GM06990 (cell line): Measurements from ENCODE around the gene EIF4EBP3.

Experiments
- DNase-seq: peaks from one replicate; pipeline ENCODE4 v3.0.0-alpha.2; 2011; ENCODE audit not compliant: insufficient read length; ENCODE audit errors: extremely low read depth
- H3K27me3 ChIP-seq: replicated peaks from 2 replicates; pipeline ENCODE4 v1.6.0; 2011; ENCODE audit warnings: low read length; ENCODE audit not compliant: control insufficient read depth, insufficient read depth
- H3K36me3 ChIP-seq: 2 replicates; pipeline ENCODE4 v1.5.1; 2011; ENCODE audit warnings: low read length; ENCODE audit not compliant: control insufficient read depth, insufficient read depth
- H3K4me3 ChIP-seq: replicated peaks from 2 replicates; pipeline ENCODE4 v1.5.1; 2011; ENCODE audit warnings: low read depth, mild to moderate bottlenecking, control low read depth, low read length
- TF ChIP-seq, protein P1 (sequence below): IDR thresholded peaks from 2 replicates; pipeline ENCODE4 v1.5.1; 2011; ENCODE audit warnings: low read length, control low read depth, mild to moderate bottlenecking, inconsistent platforms; ENCODE audit not compliant: insufficient read depth, poor library complexity, severe bottlenecking

EIF4EBP3 gene

DNA sequence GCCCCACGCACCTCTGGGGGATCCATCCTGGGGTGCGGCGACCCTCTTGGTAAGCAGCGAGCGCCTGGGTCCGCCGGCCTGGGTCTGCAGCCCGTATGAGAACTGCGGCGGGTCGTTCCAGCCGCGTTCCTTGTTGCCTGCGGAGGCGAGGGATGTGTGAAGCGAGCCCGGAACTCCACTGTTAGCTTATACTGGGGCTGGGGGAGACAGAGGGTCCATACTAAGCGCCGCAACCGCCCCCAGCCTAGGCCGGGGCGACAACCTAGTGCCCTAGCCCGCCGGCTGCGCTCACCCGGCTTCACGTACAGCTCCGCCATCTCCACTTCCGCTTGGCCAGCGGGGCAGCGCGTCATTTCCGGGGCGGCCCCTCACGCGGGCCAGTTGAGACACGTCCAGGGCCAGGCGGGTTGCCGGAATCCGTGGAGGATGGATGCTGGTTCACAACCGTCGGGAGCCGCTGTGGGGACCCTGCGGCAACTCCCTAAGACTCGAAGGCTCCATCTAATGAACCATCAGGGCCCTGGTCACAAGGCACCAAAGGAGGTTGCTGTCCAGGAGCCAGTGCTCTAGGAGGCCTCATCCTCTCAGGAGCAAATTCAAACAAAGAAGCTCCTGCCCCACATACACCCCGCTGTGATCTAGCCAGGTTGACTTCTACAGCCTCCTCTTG is 9.8 kb downstream of the EIF4EBP3 start, which contains the start of gene SRA1:
SRA1 (minus strand) TSS at position 338 of the 670 bp plus-strand sequence; CDS start at position 317, 21 bp downstream.
- Histone ChIP-seq H3K36me3 (peaks cover 9% of the 10 kb centered on the region), H3K4me3 (peak within 1 kb of the TSS; percentile 90), H3K27me3 (no peaks in the 10 kb centered on the region)
- TF ChIP-seq, protein P1, sequence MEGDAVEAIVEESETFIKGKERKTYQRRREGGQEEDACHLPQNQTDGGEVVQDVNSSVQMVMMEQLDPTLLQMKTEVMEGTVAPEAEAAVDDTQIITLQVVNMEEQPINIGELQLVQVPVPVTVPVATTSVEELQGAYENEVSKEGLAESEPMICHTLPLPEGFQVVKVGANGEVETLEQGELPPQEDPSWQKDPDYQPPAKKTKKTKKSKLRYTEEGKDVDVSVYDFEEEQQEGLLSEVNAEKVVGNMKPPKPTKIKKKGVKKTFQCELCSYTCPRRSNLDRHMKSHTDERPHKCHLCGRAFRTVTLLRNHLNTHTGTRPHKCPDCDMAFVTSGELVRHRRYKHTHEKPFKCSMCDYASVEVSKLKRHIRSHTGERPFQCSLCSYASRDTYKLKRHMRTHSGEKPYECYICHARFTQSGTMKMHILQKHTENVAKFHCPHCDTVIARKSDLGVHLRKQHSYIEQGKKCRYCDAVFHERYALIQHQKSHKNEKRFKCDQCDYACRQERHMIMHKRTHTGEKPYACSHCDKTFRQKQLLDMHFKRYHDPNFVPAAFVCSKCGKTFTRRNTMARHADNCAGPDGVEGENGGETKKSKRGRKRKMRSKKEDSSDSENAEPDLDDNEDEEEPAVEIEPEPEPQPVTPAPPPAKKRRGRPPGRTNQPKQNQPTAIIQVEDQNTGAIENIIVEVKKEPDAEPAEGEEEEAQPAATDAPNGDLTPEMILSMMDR = no peak
- peak; percentile 92 for DNase-seq

DNA sequence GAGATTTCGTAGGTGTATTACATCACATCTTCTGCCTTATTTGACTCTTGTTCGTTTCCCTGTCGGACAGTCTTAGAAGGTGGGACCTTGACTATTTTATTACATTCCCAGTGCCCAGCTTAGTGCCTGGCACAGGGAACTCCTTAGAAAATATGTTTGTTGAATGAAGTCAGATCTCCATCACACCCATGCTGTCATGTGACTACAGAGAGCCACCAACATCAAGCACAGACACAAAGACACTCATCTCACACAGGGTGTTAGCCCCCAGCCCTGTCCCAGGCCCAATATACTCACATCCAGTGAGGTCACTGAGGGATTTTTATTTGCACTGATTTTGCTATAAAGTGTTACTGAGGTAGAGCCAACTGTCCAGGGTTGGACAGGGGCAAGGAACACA is 10.5 kb downstream of the EIF4EBP3 start:
- DNase-seq = no peak
- H3K27me3 ChIP-seq = no peaks in the 10 kb centered on the region
- peaks cover 9% of the 10 kb centered on the region for H3K36me3 ChIP-seq
- TF ChIP-seq, protein P1 = no peak
- peak overlapping the region; percentile 90 for H3K4me3 ChIP-seq

DNA sequence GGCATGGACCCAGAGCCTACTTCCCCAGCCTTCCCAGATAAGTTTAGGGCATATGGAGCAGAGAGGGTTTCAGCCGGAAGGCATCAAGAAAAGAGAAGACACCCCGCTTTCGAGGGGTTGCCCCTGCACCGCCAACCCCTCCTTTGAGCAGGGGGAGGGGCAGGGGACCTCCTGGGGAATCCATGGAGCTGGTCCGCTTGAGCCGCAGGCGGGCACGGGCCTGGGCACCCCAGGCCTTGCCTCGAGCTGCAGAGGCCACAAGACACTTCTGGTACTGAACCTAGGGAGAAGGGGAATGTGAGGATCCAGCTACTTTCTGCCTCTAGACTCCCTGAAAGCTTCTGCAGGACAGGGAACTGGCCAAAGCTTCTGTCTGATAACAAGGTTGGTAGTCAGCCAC is 11.1 kb downstream of the EIF4EBP3 start:
- no peak for DNase-seq

DNA sequence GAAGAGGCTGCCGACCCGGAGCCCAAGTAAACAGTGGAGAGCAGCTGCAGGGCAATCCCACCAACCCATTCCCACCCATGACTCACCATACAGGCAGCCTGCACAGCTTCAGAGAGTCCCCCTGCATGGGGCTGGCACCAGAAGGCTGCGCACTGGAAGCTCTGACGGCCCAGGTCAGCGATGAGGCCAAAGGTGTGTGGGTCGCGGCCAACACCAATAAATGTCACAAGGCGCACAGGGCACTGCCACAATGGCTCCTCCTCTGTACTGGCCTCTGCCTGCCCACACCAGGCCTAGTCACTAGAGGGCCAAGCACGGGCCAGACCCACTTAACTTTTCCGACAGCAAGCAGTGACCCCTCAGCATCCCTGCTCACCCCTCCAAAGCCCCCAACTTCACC is 12.8 kb downstream of the EIF4EBP3 start:
- DNase-seq = no peak
- Histone ChIP-seq H3K4me3 (no peak overlapping the region), H3K36me3 (peaks cover 7% of the 10 kb centered on the region; the same call in 1 of the 2 replicates), H3K27me3 (no peaks in the 10 kb centered on the region)
- TF ChIP-seq, protein P1 = no peak

More for the DNA sequence above, 11.1 kb downstream of the EIF4EBP3 start:
- TF ChIP-seq, protein P1 = no peak
- no peak overlapping the region for H3K4me3 ChIP-seq
- no peaks in the 10 kb centered on the region for H3K27me3 ChIP-seq
- H3K36me3 ChIP-seq = peaks cover 9% of the 10 kb centered on the region

DNA sequence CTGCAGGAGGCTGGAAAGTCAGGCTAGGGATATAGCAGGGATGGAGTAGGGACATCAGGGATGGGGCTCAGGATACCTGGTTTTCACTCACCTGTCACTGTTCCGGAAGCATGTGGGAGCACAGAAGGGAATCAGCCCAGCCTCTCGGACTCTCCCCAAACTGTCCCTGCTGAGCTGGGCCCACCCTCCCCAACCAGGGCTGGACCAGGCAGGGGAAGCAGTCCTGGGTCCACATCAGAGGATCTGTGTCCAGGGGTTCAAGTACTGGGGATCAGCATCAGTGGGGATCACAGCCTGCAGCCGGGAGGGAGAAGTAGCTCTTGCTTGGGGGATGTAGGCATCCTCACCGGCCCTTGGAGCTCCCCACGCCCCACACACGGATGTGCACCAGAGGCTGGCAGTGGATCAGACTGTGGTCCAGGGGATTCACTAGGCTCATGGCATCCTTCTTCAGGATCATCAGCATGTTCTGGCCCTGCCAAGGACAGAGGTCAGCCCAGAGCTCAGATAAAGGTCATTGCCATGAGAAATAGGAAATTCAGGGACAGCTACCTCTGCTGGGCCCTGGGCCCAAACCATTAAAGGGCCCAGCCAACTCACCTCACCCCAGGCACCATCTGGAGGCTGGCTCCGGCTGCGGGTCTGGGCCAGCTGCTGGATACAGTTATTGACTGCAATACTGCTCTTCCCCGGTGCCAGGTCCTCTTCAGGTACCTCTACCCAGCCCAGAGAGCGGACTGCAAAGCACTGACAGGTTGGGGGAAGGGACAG is 14.5 kb downstream of the EIF4EBP3 start:
- DNase-seq = no peak
- Histone ChIP-seq H3K4me3 (no peak overlapping the region), H3K27me3 (no peaks in the 10 kb centered on the region), H3K36me3 (peaks cover 11% of the 10 kb centered on the region)
- TF ChIP-seq, protein P1 = no peak
